HepG2 (cell line): ENCODE measurements around the gene ISOC2. TPM values are rescaled to one million over a fixed set of nuclear protein-coding genes. Genes with fewer than 3 reads are reported as not detected.

Source experiments
- HNRNPLL ChIP-seq: fragments of 200-400 bp; formaldehyde crosslinking; IDR thresholded peaks from 2 replicates; pipeline ENCODE4 v1.6.1; 2017; ENCODE audit warnings: mild to moderate bottlenecking, low read depth, low read length; ENCODE audit not compliant: poor library complexity, severe bottlenecking
- HOXA3 ChIP-seq: sonication (generic); formaldehyde crosslinking; IDR thresholded peaks from 2 replicates; pipeline ENCODE4 v1.5.0; 2020; ENCODE audit warnings: missing genetic modification reagents
- HOXD1 ChIP-seq: sonication (generic); formaldehyde crosslinking; IDR thresholded peaks from 2 replicates; pipeline ENCODE4 v1.5.0; 2020; ENCODE audit warnings: missing genetic modification reagents
- MXD1 ChIP-seq: sonication (generic); formaldehyde crosslinking; IDR thresholded peaks from 2 replicates; pipeline ENCODE4 v1.4.0; 2020; ENCODE audit warnings: mild to moderate bottlenecking, missing genetic modification reagents
- NFE2L1 ChIP-seq: sonication (generic); formaldehyde crosslinking; IDR thresholded peaks from 2 replicates; pipeline ENCODE4 v1.4.0; 2020; ENCODE audit warnings: missing genetic modification reagents, mild to moderate bottlenecking, borderline replicate concordance
- PCBP2 ChIP-seq: fragments of 200-400 bp; formaldehyde crosslinking; optimal IDR thresholded peaks from 2 replicates; pipeline ENCODE3; 2018; ENCODE audit warnings: low read length, low read depth; ENCODE audit not compliant: poor library complexity, severe bottlenecking
- SP4 ChIP-seq: sonication (generic); formaldehyde crosslinking; IDR thresholded peaks from 2 replicates; pipeline ENCODE4 v1.8.1; 2023; ENCODE audit warnings: mild to moderate bottlenecking, missing genetic modification reagents
- TOPORS ChIP-seq: sonication (generic); formaldehyde crosslinking; IDR thresholded peaks from 2 replicates; pipeline ENCODE4 v1.8.0; 2023; ENCODE audit warnings: mild to moderate bottlenecking, missing genetic modification reagents
- ZBTB39 ChIP-seq: sonication (generic); formaldehyde crosslinking; IDR thresholded peaks from 2 replicates; pipeline ENCODE4 v1.5.0; 2020; ENCODE audit warnings: missing genetic modification reagents
- ZMAT3 ChIP-seq: sonication (generic); formaldehyde crosslinking; conservative IDR thresholded peaks from 2 replicates; pipeline ENCODE4 v1.7.0; 2021; ENCODE audit warnings: missing genetic modification reagents
- ZNF33B ChIP-seq: sonication (generic); formaldehyde crosslinking; IDR thresholded peaks from 2 replicates; pipeline ENCODE4 v1.5.1; 2020; ENCODE audit warnings: mild to moderate bottlenecking, missing genetic modification reagents
- ZNF441 ChIP-seq: sonication (generic); formaldehyde crosslinking; IDR thresholded peaks from 2 replicates; pipeline ENCODE4 v1.7.0; 2021; ENCODE audit warnings: missing genetic modification reagents, borderline replicate concordance
- ZNF607 ChIP-seq: sonication (generic); formaldehyde crosslinking; IDR thresholded peaks from 2 replicates; pipeline ENCODE4 v1.5.1; 2020; ENCODE audit warnings: missing genetic modification reagents, mild to moderate bottlenecking, borderline replicate concordance
- ZNF747 ChIP-seq: sonication (generic); formaldehyde crosslinking; IDR thresholded peaks from 2 replicates; pipeline ENCODE4 v1.8.1; 2023; ENCODE audit warnings: missing genetic modification reagents, mild to moderate bottlenecking, borderline replicate concordance
- ZNF800 ChIP-seq: sonication (generic); formaldehyde crosslinking; IDR thresholded peaks from 2 replicates; pipeline ENCODE4 v1.4.0; 2020; ENCODE audit warnings: missing genetic modification reagents
- ZNF891 ChIP-seq: sonication (generic); formaldehyde crosslinking; IDR thresholded peaks from 2 replicates; pipeline ENCODE4 v1.5.0; 2020; ENCODE audit warnings: mild to moderate bottlenecking, missing genetic modification reagents
- polyA plus RNA-seq, 8 experiments: library from polyadenylated mRNA; depleted of rRNA in 3 of 8; stranded (reverse) in 7 of 8; unstranded in 1 of 8; fragments of >200 nt; fragmentation: Illumina TruSeq in 4 of 8; extraction: Trizol in 4 of 8; gene quantifications; 2 replicates each; pipeline versions ENCODE4 v1.2.1 to v1.2.3, GENCODE V29; 2011 to 2016; ENCODE audit warnings: low read depth in 4 of 8, missing spikeins in 1 of 8, mixed read lengths in 1 of 8; ENCODE audit not compliant: insufficient read depth in 1 of 8
- total RNA-seq, 5 experiments: library from RNA; depleted of rRNA; stranded (reverse); fragments of >200 nt; fragmentation: Illumina TruSeq; extraction: Trizol; gene quantifications; 2 replicates each; pipeline ENCODE4 v1.2.3, GENCODE V29; 2016; ENCODE audit warnings: low read depth in 1 of 5
- TF ChIP-seq, protein P1 (sequence below): fragments of 450-650 bp; IDR thresholded peaks from 2 replicates; pipeline ENCODE4 v1.6.1; 2017
- TF ChIP-seq, protein P2 (sequence below): sonication (generic); formaldehyde crosslinking; IDR thresholded peaks from 2 replicates; pipeline ENCODE4 v1.4.0; 2020; ENCODE audit warnings: mild to moderate bottlenecking, missing genetic modification reagents, borderline replicate concordance

ISOC2 gene
- total and polyA plus RNA-seq, 2 of the 13 experiments (the other 11 are each of a cell fraction or from before 2014, with no cell fraction given) = 76.8 to 105 TPM

DNA sequence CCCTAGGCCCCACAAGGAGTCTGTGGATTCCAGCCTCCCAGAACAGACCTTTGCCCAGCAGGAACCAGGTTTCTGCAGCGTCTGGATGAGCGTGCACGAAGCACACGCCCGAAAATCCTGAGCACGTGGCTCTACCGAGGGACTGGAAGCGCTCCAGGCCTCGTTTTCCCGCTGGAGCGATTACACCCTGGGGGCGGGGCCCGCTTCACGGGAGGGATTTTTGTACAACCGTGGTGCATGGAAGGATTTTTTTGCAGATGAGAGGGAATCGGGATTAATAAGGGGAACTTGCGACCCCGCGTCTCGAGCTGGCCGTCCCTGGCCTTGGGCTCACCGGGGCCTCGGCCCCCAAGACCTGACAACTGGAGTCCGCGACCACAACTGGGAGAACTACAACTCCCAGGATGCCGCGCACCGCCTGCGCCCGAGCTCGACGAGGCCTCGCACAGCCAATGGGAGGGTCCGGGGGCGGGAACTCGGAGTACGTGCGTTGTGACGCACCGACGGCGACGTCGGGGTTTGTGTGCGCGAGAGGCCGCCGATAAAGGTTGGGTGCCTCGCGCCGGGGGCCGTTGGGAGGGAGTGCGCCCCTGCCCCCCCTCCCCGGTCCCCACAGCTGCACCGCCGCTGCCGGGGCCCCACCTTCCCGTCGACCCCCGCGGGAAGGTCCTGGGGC, 14.8 kb upstream of the ISOC2 start, which contains the start of gene ZNF628 (continued):
- TF ChIP-seq ZNF747 (CRISPR knock-in tag) (0 out of 2 replicates have a peak, but pooled peaks have one; percentile 20), PCBP2 (no peak), ZNF607 (CRISPR knock-in tag) (peak; percentile 89; the same call in 1 of the 2 replicates), ZNF891 (CRISPR knock-in tag) (peak; percentile 43; the same call in 1 of the 2 replicates), ZNF33B (CRISPR knock-in tag) (peak; percentile 84; the same call in 1 of the 2 replicates), MXD1 (peak; percentile 80), HOXA3 (CRISPR knock-in tag) (peak; percentile 97), SP4 (CRISPR knock-in tag) (peak; percentile 99), HOXD1 (CRISPR knock-in tag) (no peak; the same call in 1 of the 2 replicates), ZNF441 (CRISPR knock-in tag) (peak; percentile 88), ZMAT3 (CRISPR knock-in tag) (peak; percentile 59; the same call in 1 of the 2 replicates), ZNF800 (no peak), TOPORS (CRISPR knock-in tag) (no peak), NFE2L1 (CRISPR knock-in tag) (peak; percentile 87; the same call in 1 of the 2 replicates), ZBTB39 (CRISPR knock-in tag) (peak; percentile 85; the same call in 1 of the 2 replicates), HNRNPLL (peak; percentile 57)
- TF ChIP-seq, protein P1, sequence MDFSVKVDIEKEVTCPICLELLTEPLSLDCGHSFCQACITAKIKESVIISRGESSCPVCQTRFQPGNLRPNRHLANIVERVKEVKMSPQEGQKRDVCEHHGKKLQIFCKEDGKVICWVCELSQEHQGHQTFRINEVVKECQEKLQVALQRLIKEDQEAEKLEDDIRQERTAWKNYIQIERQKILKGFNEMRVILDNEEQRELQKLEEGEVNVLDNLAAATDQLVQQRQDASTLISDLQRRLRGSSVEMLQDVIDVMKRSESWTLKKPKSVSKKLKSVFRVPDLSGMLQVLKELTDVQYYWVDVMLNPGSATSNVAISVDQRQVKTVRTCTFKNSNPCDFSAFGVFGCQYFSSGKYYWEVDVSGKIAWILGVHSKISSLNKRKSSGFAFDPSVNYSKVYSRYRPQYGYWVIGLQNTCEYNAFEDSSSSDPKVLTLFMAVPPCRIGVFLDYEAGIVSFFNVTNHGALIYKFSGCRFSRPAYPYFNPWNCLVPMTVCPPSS = no peak
- TF ChIP-seq, protein P2, sequence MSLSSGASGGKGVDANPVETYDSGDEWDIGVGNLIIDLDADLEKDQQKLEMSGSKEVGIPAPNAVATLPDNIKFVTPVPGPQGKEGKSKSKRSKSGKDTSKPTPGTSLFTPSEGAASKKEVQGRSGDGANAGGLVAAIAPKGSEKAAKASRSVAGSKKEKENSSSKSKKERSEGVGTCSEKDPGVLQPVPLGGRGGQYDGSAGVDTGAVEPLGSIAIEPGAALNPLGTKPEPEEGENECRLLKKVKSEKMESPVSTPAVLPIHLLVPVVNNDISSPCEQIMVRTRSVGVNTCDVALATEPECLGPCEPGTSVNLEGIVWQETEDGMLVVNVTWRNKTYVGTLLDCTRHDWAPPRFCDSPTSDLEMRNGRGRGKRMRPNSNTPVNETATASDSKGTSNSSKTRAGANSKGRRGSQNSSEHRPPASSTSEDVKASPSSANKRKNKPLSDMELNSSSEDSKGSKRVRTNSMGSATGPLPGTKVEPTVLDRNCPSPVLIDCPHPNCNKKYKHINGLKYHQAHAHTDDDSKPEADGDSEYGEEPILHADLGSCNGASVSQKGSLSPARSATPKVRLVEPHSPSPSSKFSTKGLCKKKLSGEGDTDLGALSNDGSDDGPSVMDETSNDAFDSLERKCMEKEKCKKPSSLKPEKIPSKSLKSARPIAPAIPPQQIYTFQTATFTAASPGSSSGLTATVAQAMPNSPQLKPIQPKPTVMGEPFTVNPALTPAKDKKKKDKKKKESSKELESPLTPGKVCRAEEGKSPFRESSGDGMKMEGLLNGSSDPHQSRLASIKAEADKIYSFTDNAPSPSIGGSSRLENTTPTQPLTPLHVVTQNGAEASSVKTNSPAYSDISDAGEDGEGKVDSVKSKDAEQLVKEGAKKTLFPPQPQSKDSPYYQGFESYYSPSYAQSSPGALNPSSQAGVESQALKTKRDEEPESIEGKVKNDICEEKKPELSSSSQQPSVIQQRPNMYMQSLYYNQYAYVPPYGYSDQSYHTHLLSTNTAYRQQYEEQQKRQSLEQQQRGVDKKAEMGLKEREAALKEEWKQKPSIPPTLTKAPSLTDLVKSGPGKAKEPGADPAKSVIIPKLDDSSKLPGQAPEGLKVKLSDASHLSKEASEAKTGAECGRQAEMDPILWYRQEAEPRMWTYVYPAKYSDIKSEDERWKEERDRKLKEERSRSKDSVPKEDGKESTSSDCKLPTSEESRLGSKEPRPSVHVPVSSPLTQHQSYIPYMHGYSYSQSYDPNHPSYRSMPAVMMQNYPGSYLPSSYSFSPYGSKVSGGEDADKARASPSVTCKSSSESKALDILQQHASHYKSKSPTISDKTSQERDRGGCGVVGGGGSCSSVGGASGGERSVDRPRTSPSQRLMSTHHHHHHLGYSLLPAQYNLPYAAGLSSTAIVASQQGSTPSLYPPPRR (CRISPR knock-in tag) = 0 out of 2 replicates have a peak, but pooled peaks have one; percentile 17
